ENCODE results near the gene SEMA7A.

GRCh38 chr15:74377831-74378766 is 55.7 kb downstream of the SEMA7A start:
- TF ChIP-seq, protein P1, sequence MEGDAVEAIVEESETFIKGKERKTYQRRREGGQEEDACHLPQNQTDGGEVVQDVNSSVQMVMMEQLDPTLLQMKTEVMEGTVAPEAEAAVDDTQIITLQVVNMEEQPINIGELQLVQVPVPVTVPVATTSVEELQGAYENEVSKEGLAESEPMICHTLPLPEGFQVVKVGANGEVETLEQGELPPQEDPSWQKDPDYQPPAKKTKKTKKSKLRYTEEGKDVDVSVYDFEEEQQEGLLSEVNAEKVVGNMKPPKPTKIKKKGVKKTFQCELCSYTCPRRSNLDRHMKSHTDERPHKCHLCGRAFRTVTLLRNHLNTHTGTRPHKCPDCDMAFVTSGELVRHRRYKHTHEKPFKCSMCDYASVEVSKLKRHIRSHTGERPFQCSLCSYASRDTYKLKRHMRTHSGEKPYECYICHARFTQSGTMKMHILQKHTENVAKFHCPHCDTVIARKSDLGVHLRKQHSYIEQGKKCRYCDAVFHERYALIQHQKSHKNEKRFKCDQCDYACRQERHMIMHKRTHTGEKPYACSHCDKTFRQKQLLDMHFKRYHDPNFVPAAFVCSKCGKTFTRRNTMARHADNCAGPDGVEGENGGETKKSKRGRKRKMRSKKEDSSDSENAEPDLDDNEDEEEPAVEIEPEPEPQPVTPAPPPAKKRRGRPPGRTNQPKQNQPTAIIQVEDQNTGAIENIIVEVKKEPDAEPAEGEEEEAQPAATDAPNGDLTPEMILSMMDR (IDR thresholded peaks at IDR 0.05; ENCODE audit: low read length), result no peak
- no peak for TF ChIP-seq EZH2 (IDR thresholded peaks at IDR 0.05; ENCODE audit: borderline replicate concordance, low read length)
